Esophagus muscularis mucosa (tissue), 3 donors: Measurements from ENCODE around the gene NEK4.

Source experiments
- POLR2AphosphoS5 ChIP-seq, 2 donors: sonication (generic); formaldehyde crosslinking; IDR thresholded peaks; one replicate each; pipeline ENCODE4 v1.6.1; 2017; ENCODE audit warnings: antibody characterized with exemption in 2 of 2
- TF ChIP-seq, protein P1 (sequence below), 3 experiments: fragments of 200-600 bp in 2 of 3; fragments of 450-650 bp in 1 of 3; sonication (generic) in 2 of 3; IDR thresholded peaks; one replicate each; pipeline ENCODE4 v1.5.1; 2017 to 2019; ENCODE audit warnings: antibody characterized with exemption in 3 of 3, mild to moderate bottlenecking in 2 of 3, moderate library complexity in 1 of 3

DNA sequence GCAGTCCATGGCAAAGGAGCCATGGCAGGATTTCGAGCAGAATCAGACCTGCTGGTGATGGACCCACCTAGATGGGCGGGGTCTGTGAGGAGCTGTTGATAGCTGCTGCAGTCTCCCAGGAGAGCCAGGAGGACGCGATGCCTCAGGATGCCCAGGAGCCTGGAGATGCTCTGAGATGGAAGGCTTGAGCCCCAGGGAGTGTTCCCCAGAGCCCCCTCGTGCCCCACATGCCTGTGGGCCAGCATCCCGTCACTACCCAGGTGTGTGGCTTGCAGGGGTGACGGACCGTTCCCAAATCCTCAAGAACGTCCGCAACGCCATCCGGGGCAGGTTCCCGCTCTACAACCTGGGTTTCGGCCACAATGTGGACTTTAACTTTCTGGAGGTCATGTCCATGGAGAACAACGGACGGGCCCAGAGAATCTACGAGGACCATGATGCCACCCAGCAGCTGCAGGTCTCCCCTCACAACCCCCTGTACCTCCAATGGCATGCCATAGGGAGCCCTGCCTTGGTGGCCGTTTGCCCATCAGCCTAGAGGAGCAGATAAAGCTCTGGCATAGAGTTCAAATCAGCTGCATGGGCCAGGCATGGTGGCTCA is 13.4 kb upstream of the NEK4 start:
- TF ChIP-seq, protein P1, sequence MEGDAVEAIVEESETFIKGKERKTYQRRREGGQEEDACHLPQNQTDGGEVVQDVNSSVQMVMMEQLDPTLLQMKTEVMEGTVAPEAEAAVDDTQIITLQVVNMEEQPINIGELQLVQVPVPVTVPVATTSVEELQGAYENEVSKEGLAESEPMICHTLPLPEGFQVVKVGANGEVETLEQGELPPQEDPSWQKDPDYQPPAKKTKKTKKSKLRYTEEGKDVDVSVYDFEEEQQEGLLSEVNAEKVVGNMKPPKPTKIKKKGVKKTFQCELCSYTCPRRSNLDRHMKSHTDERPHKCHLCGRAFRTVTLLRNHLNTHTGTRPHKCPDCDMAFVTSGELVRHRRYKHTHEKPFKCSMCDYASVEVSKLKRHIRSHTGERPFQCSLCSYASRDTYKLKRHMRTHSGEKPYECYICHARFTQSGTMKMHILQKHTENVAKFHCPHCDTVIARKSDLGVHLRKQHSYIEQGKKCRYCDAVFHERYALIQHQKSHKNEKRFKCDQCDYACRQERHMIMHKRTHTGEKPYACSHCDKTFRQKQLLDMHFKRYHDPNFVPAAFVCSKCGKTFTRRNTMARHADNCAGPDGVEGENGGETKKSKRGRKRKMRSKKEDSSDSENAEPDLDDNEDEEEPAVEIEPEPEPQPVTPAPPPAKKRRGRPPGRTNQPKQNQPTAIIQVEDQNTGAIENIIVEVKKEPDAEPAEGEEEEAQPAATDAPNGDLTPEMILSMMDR (IDR thresholded peaks at IDR 0.05), result no peak
- TF ChIP-seq POLR2AphosphoS5 (IDR thresholded peaks at IDR 0.05), result no peak
